GM10266 (cell line): Measurements from ENCODE around the gene SLC25A47.

Experiments
- DNase-seq: peaks from one replicate; pipeline ENCODE4 v3.0.0; 2012; ENCODE audit errors: extremely low spot score
- CTCF ChIP-seq: IDR thresholded peaks from 2 replicates; pipeline ENCODE4 v1.5.1; 2012; ENCODE audit warnings: mild to moderate bottlenecking, low read depth; ENCODE audit not compliant: control insufficient read depth, insufficient read depth; ENCODE audit errors: missing control alignments

SLC25A47 gene

GRCh38 chr14:100348253-100348729, 25.2 kb downstream of the SLC25A47 start:
- no peak for TF ChIP-seq CTCF
- DNase-seq, result no peak

DNA sequence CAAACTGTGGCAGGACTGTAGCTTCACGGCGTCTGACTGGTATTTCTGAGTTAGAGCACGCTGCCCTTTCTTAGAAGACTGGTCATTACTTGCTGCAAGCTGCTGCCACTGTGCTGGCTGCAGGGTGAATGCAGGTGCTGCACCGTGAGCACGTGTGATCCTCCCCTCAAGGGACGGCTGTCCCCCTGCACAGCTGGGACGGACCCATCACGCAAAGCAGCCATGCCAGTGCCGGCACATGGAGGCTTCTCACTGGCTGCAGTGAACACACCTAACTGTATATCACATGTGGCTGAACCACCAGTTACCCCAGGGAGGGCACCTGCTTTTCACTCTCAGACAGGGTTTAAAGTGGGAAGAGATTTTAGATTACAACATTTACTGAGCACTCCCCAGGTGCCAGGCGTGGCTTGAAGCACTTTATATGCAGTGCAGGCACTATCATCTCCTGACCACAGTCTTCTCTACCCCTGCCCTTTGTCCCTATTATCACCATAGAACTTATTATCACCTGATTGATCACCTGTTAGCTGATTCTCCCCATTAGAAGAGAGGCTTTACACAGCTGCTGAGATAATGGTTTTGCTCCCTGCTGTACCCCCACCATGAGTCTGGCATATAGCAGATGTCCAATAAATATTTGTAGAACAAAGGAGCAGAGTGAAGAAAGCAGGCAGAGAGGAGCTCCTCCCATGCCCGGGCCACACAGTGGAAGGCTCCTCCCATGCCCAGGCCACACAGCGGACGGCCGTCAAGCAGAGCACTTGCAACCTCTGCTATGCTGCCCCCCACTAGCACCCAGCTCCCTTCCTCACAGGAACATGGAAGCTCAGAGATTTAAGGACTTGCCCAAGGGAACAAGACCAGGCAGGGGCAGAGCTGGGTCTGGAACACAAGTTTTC, 25.9 kb downstream of the SLC25A47 start:
- DNase-seq, result no peak
- TF ChIP-seq CTCF, result no peak

DNA sequence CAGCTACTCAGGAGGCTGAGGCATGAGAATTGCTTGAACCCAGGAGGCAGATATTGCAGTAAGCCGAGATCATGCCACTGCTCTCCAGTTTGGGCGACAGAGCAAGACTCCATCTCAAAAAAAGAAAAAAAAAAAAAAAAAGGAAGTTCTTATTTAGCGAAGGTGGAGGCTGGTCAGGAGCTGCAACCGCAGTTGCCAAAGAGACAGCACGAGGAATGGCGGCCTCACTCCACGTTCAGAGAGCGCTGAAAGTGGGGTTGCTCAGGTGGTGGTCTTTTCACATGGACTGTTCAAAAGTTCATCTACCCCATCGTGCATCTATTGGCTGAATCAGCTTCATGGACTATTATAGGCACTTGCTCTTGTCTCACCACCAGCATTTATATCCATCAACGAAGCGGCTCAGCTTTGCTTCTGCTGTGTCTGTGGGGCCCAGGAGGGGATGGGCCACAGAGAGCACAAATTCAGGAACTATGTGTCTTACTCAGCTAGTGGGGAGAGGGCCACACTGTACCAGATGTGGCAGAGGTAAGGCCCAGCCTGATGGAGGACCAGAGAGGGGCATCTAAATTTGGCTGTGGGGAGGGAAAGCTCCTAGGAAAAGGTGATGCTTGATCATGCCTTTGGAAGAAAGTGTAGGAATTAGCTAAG, 27.3 kb downstream of the SLC25A47 start:
- no peak for DNase-seq
- no peak for TF ChIP-seq CTCF

DNA sequence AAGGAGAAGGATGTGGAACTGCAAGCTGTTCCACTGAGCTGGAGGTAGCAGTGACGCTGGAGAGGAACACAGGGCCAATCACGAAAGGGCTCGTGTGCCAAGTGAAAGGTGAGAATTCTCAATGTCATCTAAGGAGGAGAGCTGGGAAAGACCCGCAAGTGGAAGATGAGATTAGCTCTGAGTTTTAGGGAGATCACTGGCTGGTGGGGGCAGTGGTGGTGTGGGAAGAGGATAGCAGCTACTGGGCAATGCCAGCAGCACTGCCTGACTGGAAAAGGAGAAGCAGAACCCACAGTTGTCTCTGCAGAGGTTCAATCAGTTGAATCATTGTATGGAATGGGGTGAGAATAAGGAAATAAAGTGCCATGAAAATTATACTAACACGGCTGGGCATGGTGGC, 27.8 kb downstream of the SLC25A47 start:
- DNase-seq, result no peak

DNA sequence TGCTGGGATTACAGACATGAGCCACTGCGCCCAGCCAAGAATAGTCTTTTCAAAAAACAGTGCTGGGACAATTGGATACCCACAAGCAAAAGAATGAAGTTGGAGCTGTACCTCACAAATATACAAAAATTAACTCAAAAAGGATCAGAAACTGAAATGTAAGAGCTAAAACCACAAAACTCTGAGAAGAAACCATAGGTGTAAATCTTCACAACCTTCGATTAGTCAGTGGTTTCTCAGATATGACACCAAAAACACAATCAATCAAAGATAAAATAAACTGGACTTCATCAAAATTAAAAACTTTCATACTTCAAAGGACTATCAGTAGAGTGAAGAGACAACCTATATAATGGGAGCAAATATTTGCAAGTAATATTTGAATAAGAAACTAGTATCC, 35.3 kb downstream of the SLC25A47 start:
- TF ChIP-seq CTCF, result no peak
- DNase-seq, result no peak

More for the DNA sequence above, 27.8 kb downstream of the SLC25A47 start:
- no peak for TF ChIP-seq CTCF

DNA sequence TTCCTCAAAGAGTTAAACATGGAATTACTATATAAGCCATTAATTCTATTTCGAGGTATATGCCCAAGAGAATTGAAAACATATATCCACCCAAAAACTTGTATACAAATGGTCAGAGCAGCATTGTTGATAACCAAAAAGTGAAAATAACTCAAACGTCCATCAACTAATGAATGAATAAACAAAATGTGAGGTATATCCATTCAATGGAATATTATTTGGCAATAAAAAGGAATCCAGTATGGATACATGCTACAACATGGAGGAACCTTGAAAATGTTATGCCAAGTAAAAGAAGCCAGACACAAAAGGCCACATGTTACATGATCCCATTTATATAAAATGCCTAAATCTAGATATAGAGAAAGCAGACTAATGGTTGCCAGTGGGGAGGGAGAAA, 36.0 kb downstream of the SLC25A47 start:
- no peak for DNase-seq
- TF ChIP-seq CTCF, result no peak

- DNase-seq, result no peak
- no peak for TF ChIP-seq CTCF
Measured at GRCh38 chr14:100359881-100360280, 36.7 kb downstream of the SLC25A47 start.
